T-cell (primary cell): ENCODE results near the gene PRDM8. TPM values are rescaled to one million over a fixed set of nuclear protein-coding genes. Genes with fewer than 3 reads are reported as not detected.

ENCODE experiments used
- ATAC-seq, 4 experiments: fragments of 200-7000 bp in 3 of 4; fragments of 150-1000 bp in 1 of 4; cut with Tn5 transposase; replicated peaks in 1 of 4; 1 replicate in 3 of 4; 2 replicates in 1 of 4; pipeline ENCODE4 v1.10.0; 2021; ENCODE audit warnings: moderate library complexity in 3 of 4, mild to moderate bottlenecking in 2 of 4, moderate number of reproducible peaks in 1 of 4
- CTCF ChIA-PET, 2 donors: fragments of 300-600 bp; sonication (Branson Sonifier 250); formaldehyde crosslinking; loops; one replicate each; lab custom pipeline; 2022; ENCODE audit warnings: antibody characterized with exemption in 2 of 2; lab: Charles Lee
- POLR2A ChIA-PET, 2 donors: fragments of 300-600 bp; sonication (Branson Sonifier 250); formaldehyde crosslinking; loops; one replicate each; lab custom pipeline; 2022; ENCODE audit warnings: antibody characterized with exemption in 2 of 2; lab: Charles Lee
- DNase-seq, 35 experiments: peaks; one replicate each; pipeline versions ENCODE4 v3.0.0 to v3.0.0-alpha.2; 2013 to 2023
- H3K27ac ChIP-seq: one replicate; pipeline ENCODE4 v1.5.1; 2013; ENCODE audit warnings: low read length
- H3K27me3 ChIP-seq, 2 experiments: replicated peaks in 1 of 2; 1 replicate in 1 of 2; 2 replicates in 1 of 2; pipeline versions ENCODE4 v1.6.1 to v1.7.0; 2013; ENCODE audit warnings: low read length in 1 of 2, mixed read lengths in 1 of 2; ENCODE audit not compliant: control insufficient read depth in 2 of 2, insufficient read depth in 2 of 2; ENCODE audit errors: extremely low read depth in 1 of 2
- H3K36me3 ChIP-seq, 2 donors: 1 replicate in 1 of 2; 2 replicates in 1 of 2; pipeline versions ENCODE4 v1.6.1 to v1.7.0; 2013; ENCODE audit warnings: low read length in 1 of 2; ENCODE audit not compliant: control insufficient read depth in 2 of 2, insufficient read depth in 1 of 2; ENCODE audit errors: extremely low read depth in 1 of 2
- H3K4me1 ChIP-seq, 2 experiments: 1 replicate in 1 of 2; 2 replicates in 1 of 2; pipeline versions ENCODE4 v1.6.1 to v1.7.0; 2013; ENCODE audit warnings: low read length in 2 of 2, mixed read lengths in 1 of 2; ENCODE audit not compliant: insufficient read depth in 2 of 2, control insufficient read depth in 1 of 2; ENCODE audit errors: extremely low read depth in 1 of 2
- H3K4me3 ChIP-seq, 2 donors: 1 replicate in 1 of 2; 2 replicates in 1 of 2; pipeline versions ENCODE4 v1.5.1 to v1.7.0; 2013; ENCODE audit warnings: mild to moderate bottlenecking in 2 of 2, low read length in 1 of 2, moderate library complexity in 1 of 2; ENCODE audit not compliant: control insufficient read depth in 1 of 2; ENCODE audit errors: extremely low read depth in 1 of 2
- H3K9me3 ChIP-seq: 2 replicates; pipeline ENCODE4 v1.7.0; 2013
- H3K27ac Mint-ChIP-seq, 2 donors: one replicate each; pipeline ENCODE4 v1.8.0; 2020 to 2021; ENCODE audit warnings: mild to moderate bottlenecking in 2 of 2, mixed read lengths in 2 of 2
- H3K27me3 Mint-ChIP-seq, 2 donors: one replicate each; pipeline ENCODE4 v1.8.0; 2021 to 2022; ENCODE audit warnings: mixed read lengths in 2 of 2
- H3K36me3 Mint-ChIP-seq: one replicate; pipeline ENCODE4 v1.8.0; 2021; ENCODE audit warnings: mixed read lengths
- H3K4me1 Mint-ChIP-seq, 3 donors: one replicate each; pipeline ENCODE4 v1.8.0; 2020 to 2022; ENCODE audit warnings: mixed read lengths in 3 of 3, mild to moderate bottlenecking in 1 of 3
- H3K4me3 Mint-ChIP-seq, 3 donors: one replicate each; pipeline ENCODE4 v1.8.0; 2020 to 2022; ENCODE audit warnings: mild to moderate bottlenecking in 3 of 3, mixed read lengths in 3 of 3, moderate library complexity in 3 of 3
- H3K9me3 Mint-ChIP-seq, 3 donors: one replicate each; pipeline ENCODE4 v1.8.0; 2020 to 2022; ENCODE audit warnings: mixed read lengths in 3 of 3
- WGBS: methylation state at CpG from one replicate; pipeline ENCODE4 v1.1.5; 2013; ENCODE audit warnings: missing lambda C conversion rate; ENCODE audit not compliant: insufficient coverage; 5-methylcytosine and 5-hydroxymethylcytosine counted together
- total RNA-seq, 35 experiments: library from RNA in 6 of 35; stranded (reverse) in 6 of 35; fragments of 120-200 nt in 1 of 35; gene quantifications; one replicate each; pipeline versions ENCODE4 v1.2.1 to v1.2.4 and lab custom pipeline; 2013 to 2026

Gene PRDM8
- total RNA-seq, 5 donors from 2014 or later (not counting 1 experiment from before 2014, with no cell fraction given) = 10.5 to 18.7 (median 14.1) TPM

GRCh38 chr4:80231180-80231579 is 33.9 kb downstream of the PRDM8 start:
- H3K4me3 ChIP-seq = no peak overlapping the region
- H3K4me1 ChIP-seq = no peaks in the 10 kb centered on the region
- H3K36me3 ChIP-seq = no peaks in the 10 kb centered on the region
- no peaks in the 10 kb centered on the region for H3K27me3 ChIP-seq
- DNase-seq (no peak), ATAC-seq (no peak)
- no peak overlapping the region for H3K27ac Mint-ChIP-seq
- POLR2A ChIA-PET = no interaction called here
- 100% methylated on average over 3 of the region's 5 CpGs for WGBS
- no peaks in the 10 kb centered on the region for H3K9me3 Mint-ChIP-seq
- H3K4me3 Mint-ChIP-seq = no peak overlapping the region
- H3K36me3 Mint-ChIP-seq = no peaks in the 10 kb centered on the region
- H3K27me3 Mint-ChIP-seq = peaks cover 18 to 23% of the 10 kb centered on the region in 2 donors
- H3K27ac ChIP-seq = no peak overlapping the region
- no peaks in the 10 kb centered on the region for H3K9me3 ChIP-seq
- CTCF ChIA-PET = no interaction called here
- H3K4me1 Mint-ChIP-seq = no peaks in the 10 kb centered on the region

- Histone ChIP-seq H3K27ac (no peak overlapping the region), H3K36me3 (no peaks in the 10 kb centered on the region), H3K4me1 (no peaks in the 10 kb centered on the region), H3K4me3 (no peak overlapping the region), H3K9me3 (no peaks in the 10 kb centered on the region), H3K27me3 (peaks cover 0 to 5% of the 10 kb centered on the region in 2 experiments)
- Mint-ChIP-seq H3K27me3 (peaks cover 19 to 23% of the 10 kb centered on the region in 2 donors), H3K4me3 (no peak overlapping the region), H3K4me1 (no peaks in the 10 kb centered on the region), H3K27ac (no peak overlapping the region), H3K9me3 (no peaks in the 10 kb centered on the region), H3K36me3 (no peaks in the 10 kb centered on the region)
- WGBS = no CpG with 5 or more reads among the region's 2 CpGs
- ATAC-seq = no peak
- DNase-seq = no peak
- CTCF ChIA-PET = no interaction called here
- POLR2A ChIA-PET = interaction anchor here (0.5 to 0.7 kb wide), 3 partner anchors 95 to 397 kb away, joined by 3 to 8 read pairs (median 5); no protein-coding TSS in a partner anchor
Observed at GRCh38 chr4:80232707-80233370, 35.5 kb downstream of the PRDM8 start.

- ChIA-PET CTCF (no interaction called here), POLR2A (no interaction called here)
- Mint-ChIP-seq H3K4me3 (no peak overlapping the region), H3K27ac (no peak overlapping the region), H3K27me3 (peaks cover 15 to 23% of the 10 kb centered on the region in 2 donors), H3K36me3 (no peaks in the 10 kb centered on the region), H3K9me3 (no peaks in the 10 kb centered on the region), H3K4me1 (no peaks in the 10 kb centered on the region)
- no peak for ATAC-seq
- H3K36me3 ChIP-seq = no peaks in the 10 kb centered on the region
- H3K9me3 ChIP-seq = no peaks in the 10 kb centered on the region
- H3K27me3 ChIP-seq = peaks cover 0 to 5% of the 10 kb centered on the region in 2 experiments
- 73% methylated on average over 1 of the region's 4 CpGs for WGBS
- DNase-seq = no peak
- H3K4me1 ChIP-seq = no peaks in the 10 kb centered on the region
- H3K27ac ChIP-seq = no peak overlapping the region
- no peak overlapping the region for H3K4me3 ChIP-seq
Observed at GRCh38 chr4:80233390-80233789, 36.1 kb downstream of the PRDM8 start.

GRCh38 chr4:80235451-80235850 is 38.1 kb downstream of the PRDM8 start:
- Histone ChIP-seq H3K36me3 (no peaks in the 10 kb centered on the region), H3K4me1 (no peaks in the 10 kb centered on the region), H3K4me3 (no peak overlapping the region), H3K9me3 (no peaks in the 10 kb centered on the region), H3K27me3 (peaks cover 0 to 5% of the 10 kb centered on the region in 2 experiments), H3K27ac (no peak overlapping the region)
- DNase-seq (no peak), ATAC-seq (no peak)
- POLR2A ChIA-PET = interaction anchor here in 1 of 2 donors (0.6 kb wide), 1 partner anchor 1450 kb away, joined by 7 read pairs; no protein-coding TSS in a partner anchor
- peaks cover 8 to 13% of the 10 kb centered on the region in 2 donors for H3K27me3 Mint-ChIP-seq
- no peaks in the 10 kb centered on the region for H3K9me3 Mint-ChIP-seq
- H3K4me1 Mint-ChIP-seq = no peaks in the 10 kb centered on the region
- WGBS = no CpG with 5 or more reads among the region's 1 CpG
- H3K4me3 Mint-ChIP-seq = no peak overlapping the region
- H3K36me3 Mint-ChIP-seq = no peaks in the 10 kb centered on the region
- no peak overlapping the region for H3K27ac Mint-ChIP-seq
- CTCF ChIA-PET = interaction anchor here in 1 of 2 donors (0.6 kb wide), 1 partner anchor 290 kb away, joined by 6 read pairs; no protein-coding TSS in a partner anchor

- no peaks in the 10 kb centered on the region for H3K36me3 Mint-ChIP-seq
- H3K27ac Mint-ChIP-seq = no peak overlapping the region
- H3K27me3 Mint-ChIP-seq = peaks cover 6 to 11% of the 10 kb centered on the region in 2 donors
- no peaks in the 10 kb centered on the region for H3K9me3 Mint-ChIP-seq
- H3K4me1 Mint-ChIP-seq = no peaks in the 10 kb centered on the region
- CTCF ChIA-PET = no interaction called here
- peaks cover 0 to 5% of the 10 kb centered on the region in 2 experiments for H3K27me3 ChIP-seq
- H3K4me1 ChIP-seq = no peaks in the 10 kb centered on the region
- DNase-seq = no peak
- POLR2A ChIA-PET = no interaction called here
- H3K27ac ChIP-seq = no peak overlapping the region
- H3K4me3 Mint-ChIP-seq = no peak overlapping the region
- no peaks in the 10 kb centered on the region for H3K36me3 ChIP-seq
- WGBS = no CpG with 5 or more reads among the region's 6 CpGs
- H3K4me3 ChIP-seq = no peak overlapping the region
- no peaks in the 10 kb centered on the region for H3K9me3 ChIP-seq
- no peak for ATAC-seq
Observed at GRCh38 chr4:80237992-80238391, 40.7 kb downstream of the PRDM8 start.

GRCh38 chr4:80239480-80240150 is 42.3 kb downstream of the PRDM8 start:
- no peaks in the 10 kb centered on the region for H3K36me3 ChIP-seq
- WGBS = 100% methylated on average over 2 of the region's 3 CpGs
- H3K27me3 Mint-ChIP-seq = peaks cover 11 to 13% of the 10 kb centered on the region in 2 donors
- H3K4me3 ChIP-seq = no peak overlapping the region
- H3K27ac ChIP-seq = no peak overlapping the region
- no peaks in the 10 kb centered on the region for H3K9me3 ChIP-seq
- no peak for ATAC-seq
- H3K9me3 Mint-ChIP-seq = no peaks in the 10 kb centered on the region
- CTCF ChIA-PET = no interaction called here
- H3K4me3 Mint-ChIP-seq = no peak overlapping the region
- no peaks in the 10 kb centered on the region for H3K4me1 ChIP-seq
- H3K27ac Mint-ChIP-seq = no peak overlapping the region
- H3K27me3 ChIP-seq = peaks cover 0 to 11% of the 10 kb centered on the region in 2 experiments
- H3K36me3 Mint-ChIP-seq = no peaks in the 10 kb centered on the region
- H3K4me1 Mint-ChIP-seq = no peaks in the 10 kb centered on the region
- no peak for DNase-seq
- POLR2A ChIA-PET = no interaction called here
